Activated CD4-positive, alpha-beta T cell treated with anti-CD3 and anti-CD28 coated beads for 1 hour (primary cell): ENCODE data around the gene BOK.
"Not testable (repeated sequence)": the region's sequence is repeated elsewhere in the genome, so short reads cannot be mapped to it uniquely, and the experiment has no call there.

Source experiments
- DNase-seq: peaks from one replicate; pipeline ENCODE4 v3.0.0-alpha.2; 2020

The BOK gene

DNA sequence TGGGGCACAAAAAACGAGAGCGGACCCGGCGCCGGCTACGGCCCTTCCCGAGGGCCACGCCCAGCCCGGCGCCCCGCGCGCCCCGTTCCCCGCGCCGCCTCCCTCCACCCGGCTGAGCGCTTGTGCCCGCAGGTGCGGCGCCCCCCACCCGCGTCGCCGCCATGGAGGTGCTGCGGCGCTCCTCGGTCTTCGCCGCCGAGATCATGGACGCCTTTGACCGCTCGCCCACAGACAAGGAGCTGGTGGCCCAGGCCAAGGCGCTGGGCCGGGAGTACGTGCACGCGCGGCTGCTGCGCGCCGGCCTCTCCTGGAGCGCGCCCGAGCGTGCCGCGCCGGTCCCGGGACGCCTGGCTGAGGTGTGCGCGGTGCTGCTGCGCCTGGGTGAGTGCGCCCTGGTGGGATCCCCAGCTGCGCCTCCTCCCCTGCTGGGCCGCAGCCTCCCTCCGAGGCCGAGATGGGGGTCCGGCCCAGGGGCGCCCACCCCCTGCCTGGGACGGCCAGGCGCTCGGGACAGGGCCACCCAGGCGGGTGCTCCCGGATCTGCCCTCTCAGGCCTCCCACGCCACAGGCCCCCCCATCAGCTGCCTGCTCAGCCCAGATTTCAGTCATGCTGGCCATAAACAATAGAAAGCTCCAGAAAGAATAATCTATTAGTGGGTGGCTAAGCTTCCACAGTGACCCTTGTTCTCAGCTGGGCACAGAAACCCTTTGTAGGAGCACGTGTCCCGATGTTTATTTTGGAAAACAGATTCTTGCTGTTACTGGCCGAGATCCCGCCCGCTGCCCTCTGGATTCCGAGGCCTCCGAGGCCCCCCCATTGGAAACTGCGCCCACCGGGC lies 997 bp downstream of the BOK start:
- no peak for DNase-seq

DNA sequence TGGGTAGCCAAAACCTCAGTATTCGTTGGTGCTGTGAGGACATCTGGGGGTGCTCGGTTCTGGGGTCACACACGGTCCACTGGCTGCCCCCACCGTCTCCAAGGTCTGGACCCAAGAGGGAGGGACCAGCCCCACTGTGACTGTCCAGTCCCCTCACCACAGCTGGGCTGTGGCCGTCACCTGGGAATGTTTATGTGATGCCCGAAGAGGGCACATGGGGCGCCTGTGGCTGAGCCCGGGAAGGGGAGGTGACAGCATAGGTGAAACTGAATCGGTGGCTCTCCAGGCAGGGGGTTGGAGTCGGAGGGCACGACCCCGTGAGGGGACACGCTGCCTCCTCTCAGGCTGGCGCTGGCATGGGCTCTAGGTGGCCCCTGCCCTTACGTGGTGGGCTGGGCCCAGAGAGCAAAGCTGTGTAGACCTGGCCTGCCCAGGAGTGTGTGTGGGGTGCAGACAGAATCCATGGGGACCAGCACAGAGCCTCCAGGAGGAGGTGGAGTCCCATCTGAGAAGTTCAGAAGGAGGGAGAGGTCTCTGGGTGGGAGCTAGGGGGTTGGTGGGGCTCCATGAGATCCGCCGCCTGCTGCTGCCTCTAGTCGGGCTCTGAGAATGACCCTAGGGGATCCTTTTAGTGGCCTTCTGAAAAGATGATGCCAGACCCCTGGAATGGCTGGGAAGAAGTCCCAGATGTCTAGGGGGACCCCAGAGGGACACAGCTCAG lies 1.8 kb downstream of the BOK start:
- DNase-seq = no peak

DNA sequence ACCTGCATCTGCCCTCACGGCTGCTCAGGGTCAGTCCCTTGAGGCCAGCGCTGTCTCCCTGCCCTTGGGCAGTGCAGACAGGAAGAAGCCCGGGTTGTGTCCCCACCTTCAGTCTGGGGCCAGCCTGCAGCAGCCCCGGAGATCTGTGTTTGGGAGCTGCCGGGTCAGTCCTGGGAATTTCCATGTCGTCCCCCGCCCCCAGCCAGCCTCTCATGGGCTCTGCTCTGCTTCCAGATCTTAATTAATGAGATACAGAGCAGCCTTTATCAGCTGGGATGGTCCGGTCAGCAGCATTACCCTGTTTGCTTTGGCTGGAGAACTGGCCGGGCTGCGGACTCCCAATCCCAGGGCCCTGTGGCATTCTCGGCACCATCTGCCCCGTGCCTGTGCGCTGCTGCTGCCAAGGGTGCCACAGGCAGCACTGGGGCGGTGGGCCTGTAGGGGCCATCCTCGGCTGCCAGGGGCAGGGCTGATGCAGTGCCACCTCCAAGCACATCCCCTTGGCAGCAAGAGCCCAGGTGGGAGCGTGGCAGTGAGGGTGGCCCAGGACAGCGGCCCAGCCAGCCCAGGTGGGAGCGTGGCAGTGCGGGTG lies 2.4 kb downstream of the BOK start:
- DNase-seq = no peak

DNA sequence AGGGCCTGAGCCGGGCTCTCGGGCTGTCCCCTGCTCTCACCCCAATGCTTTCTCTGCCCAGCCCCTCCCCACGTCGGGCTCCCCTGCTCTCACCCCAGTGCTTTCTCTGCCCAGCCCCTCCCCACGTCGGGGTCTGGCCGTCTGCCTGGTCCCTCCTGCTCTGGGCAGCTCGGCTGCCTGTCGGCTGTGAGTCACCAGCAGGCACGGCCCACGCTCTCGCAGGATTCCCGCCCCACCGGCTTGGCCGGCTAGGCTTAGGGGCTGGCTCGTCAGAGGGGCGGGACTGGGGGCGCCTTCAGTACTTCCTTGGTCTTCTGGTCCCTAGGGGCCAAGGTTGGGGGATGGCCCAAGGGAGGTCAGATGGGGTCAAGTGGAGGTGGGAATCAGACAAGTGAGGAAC lies 3.3 kb downstream of the BOK start:
- DNase-seq = no peak

DNA sequence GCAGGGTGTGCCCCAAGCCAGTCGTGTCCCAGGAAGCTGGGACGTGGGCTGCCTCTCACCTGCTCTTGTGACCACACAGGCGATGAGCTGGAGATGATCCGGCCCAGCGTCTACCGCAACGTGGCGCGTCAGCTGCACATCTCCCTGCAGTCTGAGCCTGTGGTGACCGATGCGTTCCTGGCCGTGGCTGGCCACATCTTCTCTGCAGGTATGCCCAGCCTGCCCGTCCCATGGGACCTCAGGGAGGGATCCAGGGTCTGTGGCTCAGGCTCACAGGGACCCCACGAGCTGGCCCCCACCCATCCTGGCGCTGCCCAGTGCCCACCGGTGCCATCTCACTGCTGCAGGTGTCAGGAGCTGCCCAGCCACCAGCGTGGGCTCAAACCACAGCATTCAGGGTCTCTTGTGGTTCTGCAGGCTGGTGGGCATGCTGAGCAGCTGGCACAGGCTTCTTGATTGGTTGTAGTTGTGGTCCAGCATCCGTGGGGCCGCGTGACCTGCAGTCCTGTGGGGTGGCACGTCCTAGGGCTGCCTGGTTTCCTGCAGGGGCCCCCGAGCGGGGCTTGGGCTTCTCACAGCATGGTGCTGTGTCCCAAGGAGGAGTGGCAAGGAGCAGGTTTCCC lies 3.8 kb downstream of the BOK start:
- DNase-seq = no peak

DNA sequence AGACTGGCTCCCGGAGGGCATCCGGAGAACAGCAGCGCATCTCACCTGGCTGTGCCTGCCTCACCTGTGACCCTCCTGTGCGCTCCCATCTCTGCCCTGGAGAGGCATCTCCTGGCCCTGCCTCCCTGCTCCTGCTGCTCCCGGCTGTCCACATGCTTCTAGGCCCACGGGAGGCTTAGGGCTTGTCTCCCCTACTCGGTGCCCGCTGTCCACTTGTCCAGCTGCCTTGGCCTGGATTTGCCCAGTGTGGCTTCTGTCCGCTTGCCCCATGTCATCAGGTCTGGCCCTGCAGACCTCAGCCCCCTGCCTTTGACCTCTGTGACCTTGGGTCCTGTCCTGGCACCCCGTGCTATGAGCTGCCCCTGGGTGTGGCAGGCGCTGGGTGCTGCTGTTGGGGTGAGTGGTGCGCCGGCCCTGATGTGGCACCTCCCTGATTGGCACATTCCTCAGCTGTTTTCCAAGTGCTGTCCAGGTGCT lies 4.5 kb downstream of the BOK start:
- no peak for DNase-seq

DNA sequence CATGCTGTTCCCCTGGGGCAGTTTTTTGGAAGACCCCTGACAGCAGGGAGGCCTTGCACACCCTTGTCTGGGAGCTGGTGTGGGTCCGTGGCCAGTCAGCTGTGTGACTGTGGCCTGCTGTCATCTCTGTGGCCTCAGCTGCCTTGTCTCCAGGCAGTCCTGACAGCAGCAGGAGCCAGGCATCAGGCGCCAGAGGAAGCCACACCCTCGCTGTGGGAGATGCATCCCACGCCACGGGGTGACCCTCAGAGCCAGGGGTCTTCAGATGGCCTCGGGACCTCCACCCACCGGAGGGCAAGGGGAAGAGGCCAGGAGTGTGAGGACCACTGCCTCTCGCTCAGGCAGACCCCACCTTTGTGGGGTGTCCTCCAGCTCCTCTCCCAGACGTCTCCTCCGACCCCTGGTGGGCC lies 5.0 kb downstream of the BOK start:
- no peak for DNase-seq

DNA sequence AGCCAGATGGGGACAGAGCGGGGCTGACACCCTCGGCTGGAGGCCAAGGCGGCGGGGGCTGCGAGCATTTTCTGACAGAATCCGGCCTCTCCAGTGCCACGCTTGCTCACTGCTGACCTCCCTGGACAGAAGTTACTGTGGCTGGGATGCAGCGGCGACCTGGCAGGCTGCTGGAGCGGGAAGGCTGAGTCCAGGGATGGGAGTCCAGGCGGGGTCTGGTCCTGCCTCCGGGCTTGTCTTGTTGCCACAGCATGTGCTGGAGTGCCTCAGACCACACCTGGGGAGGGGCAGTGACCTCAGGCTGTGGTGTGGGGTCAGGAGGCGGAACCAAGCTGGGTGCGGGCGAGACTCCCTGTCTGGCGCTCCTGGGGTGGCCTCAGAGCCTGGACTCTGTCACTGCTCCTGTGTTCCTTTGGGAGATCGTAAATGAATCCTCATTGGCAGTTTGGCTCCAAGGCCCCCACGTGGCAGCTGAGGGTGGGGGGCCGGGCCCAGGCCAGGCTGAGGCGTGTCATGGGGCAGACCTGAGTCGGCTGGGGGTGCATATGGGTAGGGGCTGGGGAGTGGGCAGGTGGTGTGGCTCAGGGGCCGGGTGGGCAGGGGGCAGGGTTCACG lies 5.5 kb downstream of the BOK start:
- DNase-seq = no peak

DNA sequence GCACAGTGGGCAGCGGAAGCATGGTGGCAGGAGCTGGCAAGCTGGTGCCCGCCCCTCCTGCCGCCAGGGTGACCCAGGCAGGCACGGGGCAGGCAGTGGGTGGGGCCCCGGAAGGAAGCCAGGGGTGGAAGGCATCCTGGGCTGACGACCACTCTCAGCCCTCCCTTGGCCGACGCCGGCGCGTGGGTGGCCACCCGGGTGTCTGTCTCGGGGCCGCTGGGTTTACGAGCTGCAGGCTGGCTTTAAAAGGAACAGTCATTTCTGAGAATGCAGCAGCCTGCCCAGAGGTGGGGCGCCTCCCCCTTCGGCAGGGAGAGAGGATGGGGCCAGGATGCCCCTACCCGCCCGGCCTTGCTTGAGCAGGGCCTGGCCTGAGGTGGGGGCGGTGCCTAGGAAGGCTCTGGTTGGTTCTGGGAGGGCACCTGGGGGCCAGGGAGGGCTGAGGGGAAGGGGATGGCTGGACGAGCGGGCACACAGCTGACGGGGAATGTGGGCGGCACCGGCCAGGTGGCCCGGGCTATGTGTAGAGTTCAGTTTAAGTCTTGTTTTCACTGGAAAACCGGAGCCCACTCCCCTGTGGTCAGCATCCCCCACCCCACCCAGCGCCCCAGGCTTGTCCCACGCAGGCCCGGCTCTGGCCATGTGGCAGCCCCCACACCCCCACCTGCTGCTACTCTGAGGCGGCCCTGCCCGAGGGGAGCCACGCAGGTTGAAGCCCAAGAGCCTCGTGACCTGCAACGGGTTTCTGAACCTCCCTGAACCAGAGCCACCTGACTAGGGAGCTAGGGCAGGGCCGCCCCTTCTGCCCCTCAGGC lies 6.3 kb downstream of the BOK start:
- DNase-seq = no peak

DNA sequence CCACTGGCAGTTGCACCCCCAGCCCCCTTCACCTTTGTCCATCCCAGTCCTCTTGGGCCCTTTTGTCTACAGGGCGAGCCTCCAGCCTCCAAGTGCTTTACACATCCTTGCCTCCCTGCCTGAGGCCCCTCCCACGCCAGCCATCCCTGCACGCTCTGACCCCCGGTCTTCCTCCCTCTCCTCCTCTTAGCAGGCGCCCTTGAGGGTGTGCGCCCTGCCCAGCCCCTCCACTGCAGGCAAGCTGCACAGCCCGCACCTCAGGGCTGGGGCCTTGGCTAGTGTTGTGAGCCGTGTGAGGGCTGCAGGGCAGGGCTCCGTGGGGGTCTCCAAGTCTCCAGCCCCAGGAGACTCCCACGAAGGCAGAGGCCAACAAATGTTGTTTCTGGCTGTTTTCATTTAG lies 6.9 kb downstream of the BOK start:
- no peak for DNase-seq

DNA sequence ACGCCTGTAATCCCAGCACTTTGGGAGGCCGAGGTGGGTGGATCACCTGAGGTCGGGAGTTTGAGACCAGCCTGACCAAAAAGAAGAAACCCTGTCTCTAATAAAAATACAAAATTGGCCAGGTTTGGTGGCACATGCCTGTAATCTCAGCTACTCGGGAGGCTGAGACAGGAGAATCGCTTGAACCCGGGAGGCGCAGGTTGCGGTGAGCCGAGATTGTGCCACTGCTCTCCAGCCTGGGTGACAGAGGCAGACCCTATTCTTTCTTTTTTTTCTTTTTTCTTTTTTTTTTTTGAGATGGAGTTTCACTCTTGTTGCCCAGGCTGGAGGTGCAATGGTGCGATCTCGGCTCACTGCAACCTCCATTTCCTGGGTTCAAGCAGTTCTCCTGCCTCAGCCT lies 7.5 kb downstream of the BOK start:
- DNase-seq = not testable (repeated sequence)

DNA sequence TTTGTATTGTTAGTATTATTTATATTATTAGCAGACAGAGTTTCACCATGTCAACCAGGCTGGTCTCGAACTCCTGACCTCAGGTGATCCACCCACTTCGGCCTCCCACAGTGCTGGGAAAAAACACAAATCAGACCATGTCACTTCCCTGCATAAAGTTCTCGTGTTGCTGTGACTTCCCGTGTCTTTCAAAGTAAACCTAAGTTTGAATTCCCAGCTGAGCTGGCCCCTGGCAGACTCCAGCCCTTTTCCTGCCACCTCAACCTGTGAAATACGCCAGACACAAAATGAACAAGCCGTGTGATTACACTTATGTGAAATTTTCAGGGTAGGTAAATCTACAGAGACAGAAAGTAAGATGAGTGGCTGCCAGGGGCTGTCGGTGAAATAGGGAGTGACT lies 7.9 kb downstream of the BOK start:
- DNase-seq = no peak

DNA sequence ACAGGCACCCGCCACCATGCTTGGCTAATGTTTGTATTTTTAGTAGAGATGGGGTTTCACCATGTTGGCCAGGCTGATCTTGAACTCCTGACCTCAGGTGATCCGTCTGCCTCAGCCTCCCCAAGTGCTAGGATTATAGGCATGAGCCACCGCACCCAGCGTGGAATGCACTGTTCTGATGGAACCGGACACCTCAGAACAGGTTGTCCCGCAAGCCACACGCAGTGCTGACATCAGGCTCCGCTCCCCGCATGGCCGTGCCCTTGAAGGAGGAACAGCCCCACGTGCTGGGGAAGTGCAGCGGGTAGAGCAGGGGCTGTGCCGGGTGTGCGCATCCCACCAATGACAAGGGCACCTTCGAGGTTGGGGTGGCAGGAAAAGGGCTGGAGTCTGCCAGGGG lies 8.7 kb downstream of the BOK start:
- DNase-seq = not testable (repeated sequence)

DNA sequence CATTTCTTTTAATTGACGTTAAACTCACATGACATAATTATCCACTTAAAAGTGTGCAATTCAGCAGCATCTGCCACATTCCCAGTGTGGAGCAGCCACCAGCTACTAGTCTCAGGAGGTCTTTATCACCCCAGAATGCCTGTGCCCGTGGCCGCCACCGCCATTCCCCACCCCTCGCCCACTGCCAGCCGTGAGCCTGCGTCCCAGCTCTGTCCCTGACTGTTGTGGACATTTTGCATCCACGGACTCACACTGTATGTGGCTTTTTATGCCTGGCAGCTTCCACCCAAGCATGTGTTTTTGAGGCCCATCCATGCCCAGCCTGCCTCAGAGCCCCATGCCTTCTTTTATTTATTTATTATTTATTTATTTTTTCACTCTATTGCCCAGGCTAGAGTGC lies 9.2 kb downstream of the BOK start:
- DNase-seq = no peak

DNA sequence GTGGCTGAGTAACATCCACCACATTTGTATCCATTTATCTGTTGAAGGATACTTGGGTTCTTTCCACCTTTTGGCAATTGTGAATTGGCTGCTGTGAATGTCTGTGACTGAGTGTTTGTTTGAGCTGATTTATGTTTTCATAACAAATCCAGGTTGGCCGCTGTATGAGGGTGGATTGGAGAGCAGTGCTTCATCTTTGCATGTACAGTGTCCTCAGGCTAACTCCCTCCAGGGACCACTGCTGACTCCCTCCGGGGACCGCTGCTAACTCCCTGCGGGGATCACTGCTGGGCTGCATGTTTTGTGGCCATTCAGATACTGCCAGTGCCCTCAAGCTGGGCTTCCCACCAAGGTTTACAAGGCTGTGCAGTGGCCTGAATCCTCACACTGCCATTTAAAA lies 10.2 kb downstream of the BOK start:
- no peak for DNase-seq

DNA sequence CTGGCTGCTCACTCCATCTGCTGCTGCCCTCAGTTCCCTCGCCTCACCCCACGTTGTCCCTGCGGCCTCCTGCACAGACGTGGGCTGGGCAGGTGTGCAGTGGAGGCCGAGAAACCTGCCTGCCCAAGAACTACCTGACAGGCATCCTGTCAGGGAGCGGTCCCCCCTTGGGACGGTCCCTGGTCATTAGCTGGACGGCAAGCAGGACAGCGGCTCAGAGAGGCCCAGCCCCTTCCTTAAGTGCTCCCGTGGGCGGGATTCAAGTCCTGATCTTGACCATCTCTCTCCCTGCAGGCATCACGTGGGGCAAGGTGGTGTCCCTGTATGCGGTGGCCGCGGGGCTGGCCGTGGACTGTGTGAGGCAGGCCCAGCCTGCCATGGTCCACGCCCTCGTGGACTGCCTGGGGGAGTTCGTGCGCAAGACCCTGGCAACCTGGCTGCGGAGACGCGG lies 11.3 kb downstream of the BOK start:
- DNase-seq = no peak

DNA sequence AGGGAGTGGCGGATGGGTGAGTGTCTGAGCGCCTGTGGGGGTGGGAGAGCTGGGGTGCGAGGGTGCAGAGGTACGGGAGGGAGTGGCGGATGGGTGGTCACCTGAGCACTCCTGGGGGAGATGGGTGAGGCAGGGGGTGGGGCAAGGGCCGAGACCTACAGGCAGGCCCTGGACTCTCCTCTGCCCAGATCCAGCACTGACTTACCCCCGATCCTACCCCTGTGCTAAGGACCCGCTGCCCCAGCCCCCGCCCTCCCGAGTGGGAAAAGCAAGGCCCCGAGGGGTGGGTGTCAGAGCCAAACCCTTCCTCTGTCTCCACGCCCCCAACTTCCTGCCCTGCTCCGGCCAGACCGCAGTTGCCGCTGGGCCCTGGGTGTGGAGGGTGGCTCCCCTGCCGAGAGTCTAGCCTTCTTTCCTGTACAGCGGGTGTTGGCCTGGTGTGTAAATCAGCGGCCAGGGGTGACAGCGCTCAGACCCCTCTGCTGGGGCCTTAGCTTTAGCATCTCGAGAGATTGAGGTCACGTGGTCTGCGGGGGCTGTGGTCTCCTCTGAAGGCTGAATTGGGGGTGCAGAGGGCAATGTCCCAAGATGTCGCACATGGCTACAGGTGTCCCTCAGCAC lies 12.5 kb downstream of the BOK start:
- DNase-seq = no peak

DNA sequence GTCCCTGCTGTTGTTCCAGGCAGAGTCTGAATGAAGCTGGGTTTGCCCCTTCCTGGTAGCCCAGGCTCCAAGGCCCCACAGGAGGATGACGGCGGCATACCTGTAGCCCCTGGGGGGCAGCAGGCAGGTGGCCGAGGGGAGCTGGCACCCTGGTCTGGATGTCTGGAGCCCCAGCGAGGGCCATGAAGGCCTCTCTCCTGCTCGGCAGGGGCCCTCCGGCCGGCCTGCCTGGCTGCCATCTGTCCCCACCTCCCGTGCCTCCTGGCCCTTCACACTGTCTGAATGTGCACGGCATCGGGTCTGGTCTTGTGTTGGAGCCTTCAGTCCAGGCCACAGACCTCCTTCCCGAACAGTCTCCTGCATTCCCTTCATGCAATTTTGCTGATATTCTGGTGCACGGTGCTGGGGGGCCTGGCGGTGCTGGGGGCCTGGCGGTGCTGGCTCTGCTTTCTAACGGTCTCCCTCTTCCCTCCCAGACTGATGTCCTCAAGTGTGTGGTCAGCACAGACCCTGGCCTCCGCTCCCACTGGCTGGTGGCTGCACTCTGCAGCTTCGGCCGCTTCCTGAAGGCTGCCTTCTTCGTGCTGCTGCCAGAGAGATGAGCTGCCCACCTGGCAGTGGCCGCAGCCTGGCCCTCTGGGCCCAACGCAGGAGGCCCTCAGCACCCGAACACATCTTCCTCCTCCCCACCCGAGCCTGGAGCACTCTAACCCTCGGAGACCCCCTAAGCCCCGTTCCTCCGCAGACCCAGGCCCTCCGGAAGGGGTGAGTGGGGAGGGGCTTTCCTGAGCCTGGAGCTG lies 13.5 kb downstream of the BOK start:
- no peak for DNase-seq

DNA sequence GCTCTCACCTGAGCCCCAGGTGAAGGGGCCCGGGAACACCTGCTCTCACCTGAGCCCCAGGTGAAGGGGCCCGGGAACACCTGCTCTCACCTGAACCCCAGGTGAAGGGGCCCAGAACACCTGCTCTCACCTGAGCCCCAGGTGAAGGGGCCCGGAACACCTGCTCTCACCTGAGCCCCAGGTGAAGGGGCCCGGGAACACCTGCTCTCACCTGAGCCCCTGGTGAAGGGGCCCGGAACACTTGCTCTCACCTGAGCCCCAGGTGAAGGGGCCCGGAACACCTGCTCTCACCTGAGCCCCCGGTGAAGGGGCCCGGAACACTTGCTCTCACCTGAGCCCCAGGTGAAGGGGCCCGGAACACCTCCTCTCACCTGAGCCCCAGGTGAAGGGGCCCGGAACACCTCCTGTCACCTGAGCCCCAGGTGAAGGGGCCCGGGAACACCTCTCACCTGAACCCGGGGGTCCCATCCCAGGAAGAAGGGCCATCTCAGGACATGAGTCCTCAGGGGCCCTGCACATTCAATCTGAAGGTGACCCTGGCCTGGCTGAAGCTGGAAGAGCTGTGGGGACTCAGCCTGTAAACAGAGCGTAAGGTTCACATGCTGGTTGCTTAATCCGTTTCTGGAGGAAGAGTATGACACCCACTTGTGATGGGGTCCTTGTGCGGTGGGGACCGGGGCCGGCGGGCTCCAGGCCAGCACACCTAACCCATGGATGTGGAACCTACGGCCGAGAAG lies 14.5 kb downstream of the BOK start:
- not testable (repeated sequence) for DNase-seq

DNA sequence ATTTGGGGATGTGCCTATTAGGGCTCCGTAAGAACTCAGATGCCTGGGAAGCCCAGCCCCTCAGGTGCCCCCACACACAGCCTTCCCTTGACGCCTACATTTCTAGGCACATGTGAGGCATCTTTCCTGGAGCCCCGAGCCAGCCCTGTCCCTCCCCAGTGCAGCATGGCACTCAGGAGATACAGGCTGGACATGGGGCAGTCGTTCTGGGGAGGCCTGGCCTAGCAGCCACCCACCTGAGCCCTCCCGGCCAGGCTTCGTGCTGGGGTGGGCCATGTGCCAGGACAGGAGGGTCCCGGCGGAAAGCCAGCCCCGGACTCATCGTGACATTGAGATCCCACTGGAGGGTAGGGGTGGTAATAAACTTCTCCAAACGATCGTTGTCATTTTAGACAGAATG lies 15.2 kb downstream of the BOK start:
- DNase-seq = no peak
